H9 (cell line): ENCODE measurements around the gene DPM3. TPM values are rescaled to one million over a fixed set of nuclear protein-coding genes. Genes with fewer than 3 reads are reported as not detected.

Experiments used
- DNase-seq: peaks from one replicate; pipeline ENCODE4 v3.0.0-alpha.2; 2017
- H2AFZ ChIP-seq: one replicate; pipeline ENCODE4 v1.6.1; 2013; ENCODE audit warnings: mild to moderate bottlenecking, low read length, control low read depth, moderate library complexity
- H2AK5ac ChIP-seq: 2 replicates; pipeline ENCODE4 v1.6.1; 2013; ENCODE audit warnings: low read length, control low read depth, mixed read lengths; ENCODE audit not compliant: insufficient read length
- H2BK120ac ChIP-seq: one replicate; pipeline ENCODE4 v1.6.1; 2013; ENCODE audit warnings: low read depth, mild to moderate bottlenecking, low read length, control low read depth, inconsistent platforms; ENCODE audit not compliant: poor library complexity, severe bottlenecking
- H2BK12ac ChIP-seq: 2 replicates; pipeline ENCODE4 v1.6.1; 2013; ENCODE audit warnings: low read length, control low read depth, mixed read lengths, low read depth; ENCODE audit not compliant: insufficient read length
- H2BK15ac ChIP-seq: 2 replicates; pipeline ENCODE4 v1.6.1; 2013; ENCODE audit warnings: low read depth, low read length, control low read depth
- H2BK20ac ChIP-seq: one replicate; pipeline ENCODE4 v1.6.1; 2013; ENCODE audit warnings: low read depth, mild to moderate bottlenecking, low read length, control low read depth, inconsistent platforms; ENCODE audit not compliant: poor library complexity, severe bottlenecking
- H2BK5ac ChIP-seq: 2 replicates; pipeline ENCODE4 v1.6.1; 2013; ENCODE audit warnings: low read length, control low read depth, mixed read lengths; ENCODE audit not compliant: insufficient read length
- H3K14ac ChIP-seq: 2 replicates; pipeline ENCODE4 v1.6.1; 2013; ENCODE audit warnings: low read length, control low read depth; ENCODE audit not compliant: insufficient read depth
- H3K18ac ChIP-seq: 2 replicates; pipeline ENCODE4 v1.6.1; 2013; ENCODE audit warnings: low read depth, mild to moderate bottlenecking, mixed read lengths, low read length, control low read depth; ENCODE audit not compliant: insufficient read length
- H3K23ac ChIP-seq: 2 replicates; pipeline ENCODE4 v1.6.1; 2013; ENCODE audit warnings: low read length, control low read depth, mixed read lengths, low read depth; ENCODE audit not compliant: insufficient read length
- H3K23me2 ChIP-seq: 2 replicates; pipeline ENCODE4 v1.6.1; 2013; ENCODE audit warnings: low read depth, mild to moderate bottlenecking, mixed read lengths, low read length, control low read depth; ENCODE audit not compliant: insufficient read length, poor library complexity, severe bottlenecking
- H3K27ac ChIP-seq: 2 replicates; pipeline ENCODE4 v1.5.1; 2013; ENCODE audit warnings: low read length, control low read depth, mixed read lengths, low read depth; ENCODE audit not compliant: insufficient read length
- H3K27me3 ChIP-seq: 2 replicates; pipeline ENCODE4 v1.6.1; 2013; ENCODE audit warnings: low read length, control low read depth, inconsistent platforms; ENCODE audit not compliant: insufficient read depth
- H3K4ac ChIP-seq: 2 replicates; pipeline ENCODE4 v1.6.1; 2013; ENCODE audit warnings: low read depth, mild to moderate bottlenecking, control low read depth, inconsistent platforms, low read length, moderate library complexity
- H3K4me1 ChIP-seq: 2 replicates; pipeline ENCODE4 v1.6.1; 2013; ENCODE audit warnings: low read length, control low read depth, inconsistent platforms; ENCODE audit not compliant: insufficient read depth
- H3K4me2 ChIP-seq: 2 replicates; pipeline ENCODE4 v1.6.1; 2013; ENCODE audit warnings: low read length, control low read depth, mixed read lengths; ENCODE audit not compliant: insufficient read length, insufficient read depth
- H3K56ac ChIP-seq: 2 replicates; pipeline ENCODE4 v1.6.1; 2013; ENCODE audit warnings: low read depth, mild to moderate bottlenecking, mixed read lengths, low read length, control low read depth; ENCODE audit not compliant: insufficient read length
- H3K79me1 ChIP-seq: 2 replicates; pipeline ENCODE4 v1.6.1; 2013; ENCODE audit warnings: low read depth, mild to moderate bottlenecking, moderate library complexity, low read length, control low read depth, inconsistent platforms; ENCODE audit not compliant: insufficient read depth, poor library complexity, severe bottlenecking
- H3K79me2 ChIP-seq: 2 replicates; pipeline ENCODE4 v1.6.1; 2013; ENCODE audit warnings: low read length, control low read depth, inconsistent platforms; ENCODE audit not compliant: insufficient read depth
- H3K9ac ChIP-seq: 2 replicates; pipeline ENCODE4 v1.6.1; 2013; ENCODE audit warnings: low read length, control low read depth, mixed read lengths; ENCODE audit not compliant: insufficient read length; ENCODE audit errors: extremely low read depth
- H3K9me3 ChIP-seq: one replicate; pipeline ENCODE4 v1.6.1; 2013; ENCODE audit warnings: low read depth, low read length, inconsistent platforms; ENCODE audit not compliant: control insufficient read depth
- H3T11ph ChIP-seq: one replicate; pipeline ENCODE4 v1.6.1; 2013; ENCODE audit warnings: mild to moderate bottlenecking, low read length, control low read depth, inconsistent platforms
- H4K20me1 ChIP-seq: one replicate; pipeline ENCODE4 v1.6.1; 2013; ENCODE audit not compliant: control insufficient read depth, insufficient read length, insufficient read depth
- H4K5ac ChIP-seq: 2 replicates; pipeline ENCODE4 v1.6.1; 2013; ENCODE audit warnings: low read depth, mild to moderate bottlenecking, mixed read lengths, low read length, control low read depth; ENCODE audit not compliant: insufficient read length
- H4K8ac ChIP-seq: replicated peaks from 2 replicates; pipeline ENCODE4 v1.6.1; 2013; ENCODE audit warnings: low read length, control low read depth, mixed read lengths, low read depth; ENCODE audit not compliant: insufficient read length
- H4K91ac ChIP-seq: 2 replicates; pipeline ENCODE4 v1.6.1; 2013; ENCODE audit warnings: low read depth, mild to moderate bottlenecking, moderate library complexity, mixed read lengths, low read length, control low read depth; ENCODE audit not compliant: insufficient read length
- H3K27ac Mint-ChIP-seq, 3 experiments: 2 replicates in 2 of 3; 3 replicates in 1 of 3; pipeline ENCODE4 v1.8.0; 2020 to 2021; ENCODE audit warnings: mixed read lengths in 3 of 3, mild to moderate bottlenecking in 1 of 3, moderate library complexity in 1 of 3
- H3K27me3 Mint-ChIP-seq: 2 replicates; pipeline ENCODE4 v1.8.0; 2021; ENCODE audit warnings: low read depth, mild to moderate bottlenecking, moderate library complexity, mixed read lengths
- H3K36me3 Mint-ChIP-seq, 3 experiments: 2 replicates in 2 of 3; 3 replicates in 1 of 3; pipeline ENCODE4 v1.8.0; 2020 to 2021; ENCODE audit warnings: low read depth in 3 of 3, mixed read lengths in 3 of 3; ENCODE audit not compliant: insufficient read depth in 1 of 3
- H3K4me1 Mint-ChIP-seq, 2 experiments: 2 replicates each; pipeline ENCODE4 v1.8.0; 2020; ENCODE audit warnings: mixed read lengths in 2 of 2
- H3K4me3 Mint-ChIP-seq, 2 experiments: 2 replicates in 1 of 2; 3 replicates in 1 of 2; pipeline ENCODE4 v1.8.0; 2020 to 2021; ENCODE audit warnings: mild to moderate bottlenecking in 2 of 2, mixed read lengths in 2 of 2, moderate library complexity in 1 of 2
- H3K9me3 Mint-ChIP-seq, 2 experiments: 2 replicates in 1 of 2; 3 replicates in 1 of 2; pipeline ENCODE4 v1.8.0; 2020; ENCODE audit warnings: mild to moderate bottlenecking in 2 of 2, mixed read lengths in 2 of 2, moderate library complexity in 1 of 2
- WGBS: extraction: QIAGEN DNeasy Blood & Tissue Kit; methylation state at CpG from one replicate; pipeline ENCODE4 v1.1.7; 2013; ENCODE audit warnings: missing lambda C conversion rate, low lambda C conversion rate, mixed read lengths; ENCODE audit not compliant: insufficient read length; ENCODE audit errors: extremely low coverage; 5-methylcytosine and 5-hydroxymethylcytosine counted together
- total RNA-seq: library from RNA; stranded (reverse); gene quantifications from 2 replicates; pipeline ENCODE4 v1.2.1, GENCODE V29; 2021
- TF ChIP-seq, protein P1 (sequence below): fragments of 200-600 bp; sonication (generic); conservative IDR thresholded peaks from 3 replicates; pipeline ENCODE4 v1.8.0; 2021; ENCODE audit warnings: antibody characterized with exemption, mild to moderate bottlenecking

DPM3 gene
- total RNA-seq, 1 experiment from 2014 or later, result 48.5 TPM

DNA sequence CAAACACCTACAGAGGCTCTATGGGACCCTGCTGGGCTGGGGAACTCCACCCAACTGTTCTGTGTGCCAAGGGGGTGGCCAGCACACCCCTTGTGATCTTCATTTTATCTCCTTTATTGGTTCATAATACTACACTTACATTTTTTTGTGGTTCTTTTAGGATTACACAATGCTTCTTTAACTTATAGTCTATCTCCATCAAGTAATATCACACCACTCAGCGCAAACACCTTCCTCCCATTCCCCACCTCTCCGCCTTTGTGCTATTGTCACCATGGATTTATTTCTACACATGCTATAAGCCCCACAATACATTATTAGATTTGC, 45.7 kb downstream of the DPM3 start:
- H2AK5ac ChIP-seq, result no peak overlapping the region
- no peak overlapping the region for H3K18ac ChIP-seq
- Mint-ChIP-seq H3K4me3 (peak overlapping the region in 1 of 2 experiments; percentile 6; a peak in 1 of 5 replicates), H3K36me3 (no peaks in the 10 kb centered on the region), H3K27ac (no peak overlapping the region), H3K27me3 (peaks cover 52% of the 10 kb centered on the region), H3K4me1 (peaks cover 17 to 23% of the 10 kb centered on the region in 2 experiments), H3K9me3 (peaks cover 0 to 2% of the 10 kb centered on the region in 2 experiments; a peak in 1 of 5 replicates)
- no peak overlapping the region for H2BK120ac ChIP-seq
- WGBS, result no CpG with 5 or more reads among the region's 2 CpGs
- no peak overlapping the region for H2BK15ac ChIP-seq
- no peaks in the 10 kb centered on the region for H3K9me3 ChIP-seq
- H2BK12ac ChIP-seq, result no peak overlapping the region
- no peaks in the 10 kb centered on the region for H4K20me1 ChIP-seq
- H4K8ac ChIP-seq, result no peak overlapping the region
- H3K9ac ChIP-seq, result no peak overlapping the region
- H3K4me2 ChIP-seq, result no peak overlapping the region
- H3K4ac ChIP-seq, result no peak overlapping the region
- no peaks in the 10 kb centered on the region for H3K4me1 ChIP-seq
- H2BK20ac ChIP-seq, result no peak overlapping the region
- no peak overlapping the region for H3K23ac ChIP-seq
- H3K27ac ChIP-seq, result no peak overlapping the region
- H4K5ac ChIP-seq, result no peak overlapping the region
- H4K91ac ChIP-seq, result no peak overlapping the region
- no peaks in the 10 kb centered on the region for H3K79me1 ChIP-seq
- peaks cover 6% of the 10 kb centered on the region for H3K23me2 ChIP-seq
- no peak overlapping the region for H2AFZ ChIP-seq
- no peak overlapping the region for H3K14ac ChIP-seq
- H3K27me3 ChIP-seq, result peaks cover 2% of the 10 kb centered on the region; the same call in 1 of the 2 replicates
- no peak for DNase-seq
- H3K79me2 ChIP-seq, result no peaks in the 10 kb centered on the region
- no peak overlapping the region for H3T11ph ChIP-seq
- TF ChIP-seq, protein P1, sequence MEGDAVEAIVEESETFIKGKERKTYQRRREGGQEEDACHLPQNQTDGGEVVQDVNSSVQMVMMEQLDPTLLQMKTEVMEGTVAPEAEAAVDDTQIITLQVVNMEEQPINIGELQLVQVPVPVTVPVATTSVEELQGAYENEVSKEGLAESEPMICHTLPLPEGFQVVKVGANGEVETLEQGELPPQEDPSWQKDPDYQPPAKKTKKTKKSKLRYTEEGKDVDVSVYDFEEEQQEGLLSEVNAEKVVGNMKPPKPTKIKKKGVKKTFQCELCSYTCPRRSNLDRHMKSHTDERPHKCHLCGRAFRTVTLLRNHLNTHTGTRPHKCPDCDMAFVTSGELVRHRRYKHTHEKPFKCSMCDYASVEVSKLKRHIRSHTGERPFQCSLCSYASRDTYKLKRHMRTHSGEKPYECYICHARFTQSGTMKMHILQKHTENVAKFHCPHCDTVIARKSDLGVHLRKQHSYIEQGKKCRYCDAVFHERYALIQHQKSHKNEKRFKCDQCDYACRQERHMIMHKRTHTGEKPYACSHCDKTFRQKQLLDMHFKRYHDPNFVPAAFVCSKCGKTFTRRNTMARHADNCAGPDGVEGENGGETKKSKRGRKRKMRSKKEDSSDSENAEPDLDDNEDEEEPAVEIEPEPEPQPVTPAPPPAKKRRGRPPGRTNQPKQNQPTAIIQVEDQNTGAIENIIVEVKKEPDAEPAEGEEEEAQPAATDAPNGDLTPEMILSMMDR, result no peak; the same call in 2 of the 3 replicates
- H2BK5ac ChIP-seq, result no peak overlapping the region
- H3K56ac ChIP-seq, result no peak overlapping the region
